ENCODE data around the gene MYBPC3. TPM values are rescaled to one million over a fixed set of nuclear protein-coding genes. Genes with fewer than 3 reads are reported as not detected.

The MYBPC3 gene
- polyA plus RNA-seq, 1 experiment = not detected

- CTCF ChIA-PET = no interaction called here
Observed at GRCh38 chr11:47327025-47327424, 25.5 kb downstream of the MYBPC3 start.

GRCh38 chr11:47326198-47326597 lies 26.3 kb downstream of the MYBPC3 start:
- H3K27me3 ChIP-seq (ENCODE audit: control insufficient read depth, insufficient read depth, low read length) = no peaks in the 10 kb centered on the region
- no peak for DNase-seq (ENCODE audit: low read depth)
- POLR2A ChIA-PET = no interaction called here
- CTCF ChIA-PET = no interaction called here
- TF ChIP-seq, protein P1, sequence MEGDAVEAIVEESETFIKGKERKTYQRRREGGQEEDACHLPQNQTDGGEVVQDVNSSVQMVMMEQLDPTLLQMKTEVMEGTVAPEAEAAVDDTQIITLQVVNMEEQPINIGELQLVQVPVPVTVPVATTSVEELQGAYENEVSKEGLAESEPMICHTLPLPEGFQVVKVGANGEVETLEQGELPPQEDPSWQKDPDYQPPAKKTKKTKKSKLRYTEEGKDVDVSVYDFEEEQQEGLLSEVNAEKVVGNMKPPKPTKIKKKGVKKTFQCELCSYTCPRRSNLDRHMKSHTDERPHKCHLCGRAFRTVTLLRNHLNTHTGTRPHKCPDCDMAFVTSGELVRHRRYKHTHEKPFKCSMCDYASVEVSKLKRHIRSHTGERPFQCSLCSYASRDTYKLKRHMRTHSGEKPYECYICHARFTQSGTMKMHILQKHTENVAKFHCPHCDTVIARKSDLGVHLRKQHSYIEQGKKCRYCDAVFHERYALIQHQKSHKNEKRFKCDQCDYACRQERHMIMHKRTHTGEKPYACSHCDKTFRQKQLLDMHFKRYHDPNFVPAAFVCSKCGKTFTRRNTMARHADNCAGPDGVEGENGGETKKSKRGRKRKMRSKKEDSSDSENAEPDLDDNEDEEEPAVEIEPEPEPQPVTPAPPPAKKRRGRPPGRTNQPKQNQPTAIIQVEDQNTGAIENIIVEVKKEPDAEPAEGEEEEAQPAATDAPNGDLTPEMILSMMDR (IDR thresholded peaks at IDR 0.05; ENCODE audit: insufficient read depth, low read depth, low read length) = no peak
- no peak overlapping the region for H3K4me3 ChIP-seq (ENCODE audit: low read depth, low read length)
- H3K36me3 ChIP-seq (ENCODE audit: control insufficient read depth, insufficient read depth, low read length) = peaks cover 23% of the 10 kb centered on the region

More at GRCh38 chr11:47327025-47327424, 25.5 kb downstream of the MYBPC3 start:
- Histone ChIP-seq H3K36me3 (ENCODE audit: control insufficient read depth, insufficient read depth, low read length) (peaks cover 21% of the 10 kb centered on the region), H3K27me3 (ENCODE audit: control insufficient read depth, insufficient read depth, low read length) (no peaks in the 10 kb centered on the region), H3K4me3 (ENCODE audit: low read depth, low read length) (no peak overlapping the region)
- POLR2A ChIA-PET = no interaction called here
- TF ChIP-seq, protein P1 (IDR thresholded peaks at IDR 0.05; ENCODE audit: insufficient read depth, low read depth, low read length) = no peak
- DNase-seq (ENCODE audit: low read depth) = no peak

GRCh38 chr11:47325271-47326041 lies 27.0 kb downstream of the MYBPC3 start:
- TF ChIP-seq, protein P1 (IDR thresholded peaks at IDR 0.05; ENCODE audit: insufficient read depth, low read depth, low read length) = no peak
- Histone ChIP-seq H3K27me3 (ENCODE audit: control insufficient read depth, insufficient read depth, low read length) (no peaks in the 10 kb centered on the region), H3K4me3 (ENCODE audit: low read depth, low read length) (no peak overlapping the region), H3K36me3 (ENCODE audit: control insufficient read depth, insufficient read depth, low read length) (peaks cover 23% of the 10 kb centered on the region)
- POLR2A ChIA-PET = no interaction called here
- DNase-seq (ENCODE audit: low read depth) = no peak
- CTCF ChIA-PET = interaction anchor here (0.6 kb wide), 1 partner anchor 16 kb away, joined by 3 read pairs; no protein-coding TSS in a partner anchor

GRCh38 chr11:47324520-47324919 lies 28.0 kb downstream of the MYBPC3 start:
- CTCF ChIA-PET = interaction anchor here (0.6 kb wide), 1 partner anchor 15 kb away, joined by 3 read pairs; no protein-coding TSS in a partner anchor

DNA sequence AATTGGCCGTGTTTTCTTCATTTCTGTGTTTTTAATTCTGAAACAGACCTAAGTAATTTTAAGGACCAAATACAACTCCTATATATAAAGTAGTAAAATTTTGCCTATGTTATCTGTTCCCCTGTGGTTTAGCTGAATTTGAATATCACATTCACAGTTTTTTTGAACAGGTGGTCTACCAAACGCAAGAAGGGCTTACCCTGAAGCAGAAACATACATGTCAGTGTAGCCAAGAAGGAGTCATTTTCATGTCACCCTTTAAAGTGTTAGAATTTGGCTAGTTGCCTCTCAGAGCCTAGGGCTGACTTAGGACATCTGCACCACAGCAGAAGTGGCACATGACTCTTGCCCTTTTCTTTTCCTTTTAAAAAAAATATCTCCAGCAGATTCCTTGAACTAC lies 34.3 kb downstream of the MYBPC3 start:
- no peak for DNase-seq (ENCODE audit: low read depth)
- TF ChIP-seq, protein P1 (IDR thresholded peaks at IDR 0.05; ENCODE audit: insufficient read depth, low read depth, low read length) = no peak
- ChIA-PET CTCF (interaction anchor here (1.0 kb wide), 1 partner anchor 75 kb away, joined by 3 read pairs; no protein-coding TSS in a partner anchor), POLR2A (no interaction called here)
- H3K4me3 ChIP-seq (ENCODE audit: low read depth, low read length) = no peak overlapping the region
- H3K27me3 ChIP-seq (ENCODE audit: control insufficient read depth, insufficient read depth, low read length) = no peaks in the 10 kb centered on the region
- H3K36me3 ChIP-seq (ENCODE audit: control insufficient read depth, insufficient read depth, low read length) = peaks cover 2% of the 10 kb centered on the region

More at GRCh38 chr11:47324520-47324919, 28.0 kb downstream of the MYBPC3 start:
- Histone ChIP-seq H3K36me3 (ENCODE audit: control insufficient read depth, insufficient read depth, low read length) (peaks cover 23% of the 10 kb centered on the region), H3K4me3 (ENCODE audit: low read depth, low read length) (no peak overlapping the region), H3K27me3 (ENCODE audit: control insufficient read depth, insufficient read depth, low read length) (no peaks in the 10 kb centered on the region)
- no peak for DNase-seq (ENCODE audit: low read depth)
- TF ChIP-seq, protein P1 (IDR thresholded peaks at IDR 0.05; ENCODE audit: insufficient read depth, low read depth, low read length) = no peak
- POLR2A ChIA-PET = no interaction called here

Data from BJ (cell line).